ENCODE results near the gene ZNF79.

GRCh38 chr9:127415657-127416056 lies 8.5 kb upstream of the ZNF79 start:
- TF ChIP-seq ESRRG (CRISPR knock-in tag; IDR thresholded peaks at IDR 0.05) (no peak), CREB5 (CRISPR knock-in tag; IDR thresholded peaks at IDR 0.05; ENCODE audit: low read depth) (no peak)

Measured in SK-N-SH treated with all-trans-retinoic acid at 6 μM for 48 hours (cell line).